Body of pancreas (tissue), 4 donors: Measurements from ENCODE around the gene PMPCA.

Source experiments
- CTCF ChIP-seq, 7 experiments: fragments of 450-650 bp in 4 of 7; fragments of 200-600 bp in 3 of 7; sonication (generic) in 3 of 7; IDR thresholded peaks; one replicate each; pipeline ENCODE4 v1.5.1; 2016 to 2019; ENCODE audit warnings: antibody characterized with exemption in 7 of 7
- POLR2A ChIP-seq, 3 donors: fragments of 450-650 bp; IDR thresholded peaks; one replicate each; pipeline ENCODE4 v1.6.1; 2016; ENCODE audit warnings: antibody characterized with exemption in 3 of 3, mild to moderate bottlenecking in 2 of 3

- TF ChIP-seq CTCF (IDR thresholded peaks at IDR 0.05) = no peak
- TF ChIP-seq POLR2A (IDR thresholded peaks at IDR 0.05) = no peak
These were observed 16.9 kb upstream of the PMPCA start for GRCh38 chr9:136393531-136393930.
